Measurements from ENCODE around the gene TBCE. TPM values are rescaled to one million over a fixed set of nuclear protein-coding genes. Genes with fewer than 3 reads are reported as not detected.

Gene TBCE
- total and polyA plus RNA-seq, 9 of the 15 experiments (the other 6 are each of a cell fraction or from before 2014, with no cell fraction given) = 52.6 to 92.1 (median 82.1) TPM

- Histone ChIP-seq H3K4me3 (no peak overlapping the region), H3K27me3 (ENCODE audit: control insufficient read depth in 2 of 2, insufficient read depth in 2 of 2, low read length in 2 of 2) (no peaks in the 10 kb centered on the region), H3K79me2 (ENCODE audit: control insufficient read depth, insufficient read depth, low read length) (0 out of 3 replicates have a peak, but pooled peaks cover 2% of the 10 kb centered on the region), H3K4me2 (ENCODE audit: insufficient read depth, low read length) (no peak overlapping the region), H3K9ac (ENCODE audit: insufficient read depth in 1 of 2, low read depth in 2 of 2, low read length in 2 of 2) (no peak overlapping the region), H2AFZ (ENCODE audit: low read depth, low read length) (no peak overlapping the region), H3K9me3 (replicated peaks; ENCODE audit: control insufficient read depth, insufficient read depth, low read depth, low read length) (no peaks in the 10 kb centered on the region), H3K4me1 (replicated peaks in 1 of 2; ENCODE audit: control insufficient read depth in 2 of 2, insufficient read depth in 2 of 2, low read length in 2 of 2) (no peaks in the 10 kb centered on the region), H4K20me1 (replicated peaks; ENCODE audit: control insufficient read depth, insufficient read depth, low read length) (no peaks in the 10 kb centered on the region), H3K36me3 (ENCODE audit: control insufficient read depth, insufficient read depth, low read length) (peaks cover 47% of the 10 kb centered on the region; the same call in 2 of the 3 replicates), H3K27ac (ENCODE audit: extremely low read depth, low read depth, low read length) (no peak overlapping the region), H3K9me1 (ENCODE audit: control insufficient read depth, insufficient read depth, low read length) (no peaks in the 10 kb centered on the region)
- no peak for TF ChIP-seq HNRNPLL (IDR thresholded peaks at IDR 0.05; ENCODE audit: low read depth, low read length, poor library complexity, severe bottlenecking)
- ChIA-PET CTCF (ENCODE audit: low intra/inter-chr PET ratio) (interaction anchor here (0.6 kb wide), 1 partner anchor 14 kb away, joined by 3 read pairs; no protein-coding TSS in a partner anchor), POLR2A (interaction anchor here (0.7 kb wide), 1 partner anchor 221 kb away, joined by 3 read pairs; no protein-coding TSS in a partner anchor)
- DNase-seq (ENCODE audit: extremely low read depth in 1 of 4, low spot score in 3 of 4) (no peak), FAIRE-seq (no peak), ATAC-seq (no peak)
- BruUV-seq (replicated peaks) = no TSS peak
- 91% methylated on average over 5 of the region's 6 CpGs for WGBS (ENCODE audit: insufficient coverage, low coverage, missing lambda C conversion rate)
- intact Hi-C loops (cut with micrococcal nuclease) (no loop called here), in situ Hi-C loops (cut with MboI) (no loop called here)
Observed at GRCh38 chr1:235430991-235431390, 63.8 kb downstream of the TBCE start.

DNA sequence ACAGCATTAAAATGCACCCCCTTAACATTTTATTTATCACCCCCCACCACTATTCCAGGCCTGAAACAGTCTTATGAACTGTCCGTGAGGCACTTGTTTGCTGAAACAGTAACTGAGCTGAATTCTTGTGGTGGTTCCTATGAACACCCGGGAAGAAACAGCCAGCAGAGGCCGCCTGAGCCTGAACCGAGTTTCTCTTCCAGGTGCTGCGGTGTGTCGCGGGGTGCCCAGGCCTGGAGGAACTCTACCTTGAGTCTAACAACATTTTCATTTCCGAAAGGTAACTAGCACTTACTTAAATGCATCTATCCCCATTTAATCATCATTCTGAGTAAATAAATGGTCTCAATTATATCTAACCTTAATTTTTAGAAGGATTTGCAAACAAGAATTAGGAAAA lies 66.8 kb downstream of the TBCE start:
- Histone ChIP-seq H3K36me3 (ENCODE audit: control insufficient read depth, insufficient read depth, low read length) (peaks cover 66% of the 10 kb centered on the region), H3K4me2 (ENCODE audit: insufficient read depth, low read length) (no peak overlapping the region), H3K79me2 (ENCODE audit: control insufficient read depth, insufficient read depth, low read length) (0 out of 3 replicates have a peak, but pooled peaks cover 2% of the 10 kb centered on the region), H3K4me3 (no peak overlapping the region), H3K9ac (ENCODE audit: insufficient read depth in 1 of 2, low read depth in 2 of 2, low read length in 2 of 2) (no peak overlapping the region), H3K27me3 (ENCODE audit: control insufficient read depth in 2 of 2, insufficient read depth in 2 of 2, low read length in 2 of 2) (no peaks in the 10 kb centered on the region), H3K9me1 (ENCODE audit: control insufficient read depth, insufficient read depth, low read length) (no peaks in the 10 kb centered on the region), H3K27ac (ENCODE audit: extremely low read depth, low read depth, low read length) (no peak overlapping the region), H3K4me1 (replicated peaks in 1 of 2; ENCODE audit: control insufficient read depth in 2 of 2, insufficient read depth in 2 of 2, low read length in 2 of 2) (no peaks in the 10 kb centered on the region), H2AFZ (ENCODE audit: low read depth, low read length) (no peak overlapping the region), H4K20me1 (replicated peaks; ENCODE audit: control insufficient read depth, insufficient read depth, low read length) (no peaks in the 10 kb centered on the region), H3K9me3 (replicated peaks; ENCODE audit: control insufficient read depth, insufficient read depth, low read depth, low read length) (no peaks in the 10 kb centered on the region)
- in situ Hi-C loops (cut with MboI) (no loop called here), intact Hi-C loops (cut with micrococcal nuclease) (no loop called here)
- ATAC-seq (peak; percentile 46; the same call in 1 of the 3 replicates), FAIRE-seq (no peak), DNase-seq (ENCODE audit: extremely low read depth in 1 of 4, low spot score in 3 of 4) (peak in 1 of 4 experiments; percentile 39)
- WGBS (ENCODE audit: insufficient coverage, low coverage, missing lambda C conversion rate) = 87% methylated on average over 8 of the region's 8 CpGs
- BruUV-seq (replicated peaks) = no TSS peak
- POLR2A ChIA-PET = interaction anchor here (1.2 to 1.6 kb wide), 2 partner anchors 8 to 11 kb away, joined by 3 to 5 read pairs; no protein-coding TSS in a partner anchor
- CTCF ChIA-PET (ENCODE audit: low intra/inter-chr PET ratio) = no interaction called here
- TF ChIP-seq ZNF232 (CRISPR knock-in tag; IDR thresholded peaks at IDR 0.05) (no peak), CTCF (IDR thresholded peaks at IDR 0.05 in 2 of 3, conservative IDR thresholded peaks at IDR 0.05 in 1 of 3; ENCODE audit: insufficient read depth in 2 of 3, low read depth in 1 of 3, low read length in 3 of 3) (peak in 2 of 3 experiments; percentile 17 to 29; a peak in 2 of 6 replicates), TEAD1 (CRISPR knock-in tag; IDR thresholded peaks at IDR 0.05) (no peak), NR3C1 (CRISPR knock-in tag; IDR thresholded peaks at IDR 0.05) (no peak), RAD21 (CRISPR knock-in tag; conservative IDR thresholded peaks at IDR 0.05 in 1 of 2, IDR thresholded peaks at IDR 0.05 in 1 of 2) (0 out of 4 replicates have a peak, but pooled peaks of 1 of the 2 experiments have one; percentile 5), RBM39 (optimal IDR thresholded peaks at IDR 0.05; ENCODE audit: low read depth, low read length) (no peak), MCM3 (IDR thresholded peaks at IDR 0.05) (no peak), ZNF324 (CRISPR knock-in tag; IDR thresholded peaks at IDR 0.05) (no peak)
- TF ChIP-seq, protein P1, sequence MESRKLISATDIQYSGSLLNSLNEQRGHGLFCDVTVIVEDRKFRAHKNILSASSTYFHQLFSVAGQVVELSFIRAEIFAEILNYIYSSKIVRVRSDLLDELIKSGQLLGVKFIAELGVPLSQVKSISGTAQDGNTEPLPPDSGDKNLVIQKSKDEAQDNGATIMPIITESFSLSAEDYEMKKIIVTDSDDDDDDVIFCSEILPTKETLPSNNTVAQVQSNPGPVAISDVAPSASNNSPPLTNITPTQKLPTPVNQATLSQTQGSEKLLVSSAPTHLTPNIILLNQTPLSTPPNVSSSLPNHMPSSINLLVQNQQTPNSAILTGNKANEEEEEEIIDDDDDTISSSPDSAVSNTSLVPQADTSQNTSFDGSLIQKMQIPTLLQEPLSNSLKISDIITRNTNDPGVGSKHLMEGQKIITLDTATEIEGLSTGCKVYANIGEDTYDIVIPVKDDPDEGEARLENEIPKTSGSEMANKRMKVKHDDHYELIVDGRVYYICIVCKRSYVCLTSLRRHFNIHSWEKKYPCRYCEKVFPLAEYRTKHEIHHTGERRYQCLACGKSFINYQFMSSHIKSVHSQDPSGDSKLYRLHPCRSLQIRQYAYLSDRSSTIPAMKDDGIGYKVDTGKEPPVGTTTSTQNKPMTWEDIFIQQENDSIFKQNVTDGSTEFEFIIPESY (CRISPR knock-in tag; IDR thresholded peaks at IDR 0.05) = peak; percentile 54; the same call in 1 of the 2 replicates
